Bronchial epithelial cell (primary cell): ENCODE data around the gene NDUFA12. TPM values are rescaled to one million over a fixed set of nuclear protein-coding genes. Genes with fewer than 3 reads are reported as not detected.

Source experiments
- DNase-seq: peaks from one replicate; pipeline ENCODE4 v3.0.0-alpha.2; 2010; ENCODE audit warnings: low read depth
- FAIRE-seq: peaks from 2 replicates; lab custom pipeline; 2011; peaks lifted over from hg19 to GRCh38; lab: Jason Lieb, UNC
- H3K27me3 ChIP-seq: 2 replicates; pipeline ENCODE4 v1.5.1; 2011; ENCODE audit warnings: low read length; ENCODE audit not compliant: control insufficient read depth, insufficient read depth
- H3K36me3 ChIP-seq: 2 replicates; pipeline ENCODE4 v1.5.1; 2011; ENCODE audit warnings: low read length; ENCODE audit not compliant: control insufficient read depth, insufficient read depth
- H3K4me3 ChIP-seq: 2 replicates; pipeline ENCODE4 v1.5.1; 2011; ENCODE audit warnings: mild to moderate bottlenecking, low read depth, low read length, control low read depth
- CTCF ChIP-seq: IDR thresholded peaks from 2 replicates; pipeline ENCODE4 v1.5.1; 2011; ENCODE audit warnings: mild to moderate bottlenecking, moderate library complexity, low read length, control low read depth, inconsistent platforms; ENCODE audit not compliant: insufficient read depth, severe bottlenecking
- total RNA-seq: library from RNA; depleted of rRNA; stranded (reverse); fragments of >200 nt; gene quantifications from 2 replicates; pipeline ENCODE4 v1.2.1, GENCODE V29; 2014

The NDUFA12 gene
- total RNA-seq, 1 donor from 2014 or later = 173 TPM

GRCh38 chr12:94940771-94941170 is 62.7 kb downstream of the NDUFA12 start:
- H3K27me3 ChIP-seq = no peaks in the 10 kb centered on the region
- no peak overlapping the region for H3K4me3 ChIP-seq
- FAIRE-seq = no peak
- no peak for TF ChIP-seq CTCF
- DNase-seq = no peak
- no peaks in the 10 kb centered on the region for H3K36me3 ChIP-seq

- no peak overlapping the region for H3K4me3 ChIP-seq
- H3K36me3 ChIP-seq = no peaks in the 10 kb centered on the region
- DNase-seq (no peak), FAIRE-seq (no peak)
- no peak for TF ChIP-seq CTCF
- no peaks in the 10 kb centered on the region for H3K27me3 ChIP-seq
Observed at GRCh38 chr12:94938583-94938982, 64.9 kb downstream of the NDUFA12 start.

GRCh38 chr12:94930772-94931171 is 72.7 kb downstream of the NDUFA12 start:
- no peak for FAIRE-seq
- TF ChIP-seq CTCF = no peak

GRCh38 chr12:94930216-94930654 is 73.3 kb downstream of the NDUFA12 start:
- Histone ChIP-seq H3K36me3 (no peaks in the 10 kb centered on the region), H3K27me3 (peaks cover 2% of the 10 kb centered on the region), H3K4me3 (no peak overlapping the region)
- TF ChIP-seq CTCF = no peak
- FAIRE-seq = no peak
- no peak for DNase-seq

More at GRCh38 chr12:94930772-94931171, 72.7 kb downstream of the NDUFA12 start:
- no peak overlapping the region for H3K4me3 ChIP-seq
- no peak for DNase-seq
- H3K27me3 ChIP-seq = peaks cover 2% of the 10 kb centered on the region
- no peaks in the 10 kb centered on the region for H3K36me3 ChIP-seq

DNA sequence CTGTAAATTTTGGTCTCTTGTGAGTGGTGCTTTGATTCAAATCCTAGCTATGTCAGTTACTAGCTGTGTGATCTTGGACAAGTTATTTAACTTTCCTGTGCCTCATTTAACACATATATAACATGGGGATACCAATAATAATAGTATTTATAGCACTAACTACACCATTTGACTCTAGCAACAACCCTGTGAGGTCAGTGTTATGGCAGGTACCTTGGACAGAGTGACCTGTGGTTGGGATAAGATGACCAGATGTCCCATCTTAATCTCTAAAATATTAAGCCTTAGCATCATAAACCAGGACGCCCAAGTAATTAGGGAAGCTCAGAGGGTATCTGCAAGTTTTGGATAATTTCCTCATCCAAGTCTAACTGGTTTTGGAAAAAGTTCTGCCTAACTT is 73.7 kb downstream of the NDUFA12 start:
- DNase-seq = no peak
- H3K36me3 ChIP-seq = no peaks in the 10 kb centered on the region
- peaks cover 2% of the 10 kb centered on the region for H3K27me3 ChIP-seq
- no peak overlapping the region for H3K4me3 ChIP-seq
- TF ChIP-seq CTCF = no peak
- no peak for FAIRE-seq

- Histone ChIP-seq H3K27me3 (peaks cover 3% of the 10 kb centered on the region), H3K36me3 (no peaks in the 10 kb centered on the region), H3K4me3 (no peak overlapping the region)
- DNase-seq (no peak), FAIRE-seq (no peak)
- no peak for TF ChIP-seq CTCF
Observed at GRCh38 chr12:94925729-94926128, 77.8 kb downstream of the NDUFA12 start.
